Daoy (cell line): ENCODE measurements around the gene TMEM14C. TPM values are rescaled to one million over a fixed set of nuclear protein-coding genes. Genes with fewer than 3 reads are reported as not detected.
"Not testable (repeated sequence)": the region's sequence is repeated elsewhere in the genome, so short reads cannot be mapped to it uniquely, and the experiment has no call there.

Experiments used
- DNase-seq: peaks from one replicate; pipeline ENCODE4 v3.0.0-alpha.2; 2015; ENCODE audit warnings: low read depth
- total RNA-seq: library from RNA; depleted of rRNA; stranded (reverse); fragments of >200 nt; shearing (Covaris generic); gene quantifications from 2 replicates; pipeline ENCODE4 v1.2.3, GENCODE V29; 2014

The TMEM14C gene
- total RNA-seq, 1 experiment from 2014 or later, result 186 TPM

DNA sequence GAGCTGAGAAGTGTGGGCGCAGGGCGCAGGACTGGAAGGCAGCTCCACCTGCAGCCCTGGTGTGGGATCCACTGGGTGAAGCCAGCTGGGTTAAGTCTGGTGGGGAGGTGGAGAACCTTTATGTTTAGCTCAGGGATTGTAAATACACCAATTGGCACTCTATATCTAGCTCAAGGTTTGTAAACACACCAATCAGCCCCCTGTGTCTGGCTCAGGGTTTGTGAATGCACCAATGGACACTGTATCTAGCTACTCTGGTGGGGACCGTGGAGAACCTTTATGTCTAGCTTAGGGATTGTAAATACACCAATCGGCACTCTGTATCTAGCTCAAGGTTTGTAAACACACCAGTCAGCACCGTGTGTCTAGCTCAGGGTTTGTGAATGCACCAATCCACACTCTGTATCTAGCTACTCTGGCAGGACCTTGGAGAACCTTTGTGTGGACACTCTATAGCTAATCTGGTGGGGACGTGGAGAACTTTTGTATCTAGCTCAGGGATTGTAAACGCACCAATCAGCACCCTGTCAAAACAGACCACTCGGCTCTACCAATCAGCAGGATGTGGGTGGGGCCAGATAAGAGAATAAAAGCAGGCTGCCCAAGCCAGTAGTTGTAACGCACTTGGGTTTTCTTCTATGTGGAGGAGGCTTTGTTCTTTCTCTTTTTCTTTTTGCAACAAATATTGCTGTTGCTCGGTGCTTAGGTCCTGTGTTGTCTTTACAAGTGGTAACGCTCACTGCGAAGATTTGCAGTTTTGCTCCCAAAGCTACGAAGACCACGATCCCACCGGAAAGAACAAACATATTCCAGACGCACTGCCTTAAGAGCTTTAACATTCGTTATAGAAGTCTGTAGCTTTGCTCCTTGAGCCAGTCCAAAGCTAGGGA is 1.7 kb upstream of the TMEM14C start:
- not testable (repeated sequence) for DNase-seq

DNA sequence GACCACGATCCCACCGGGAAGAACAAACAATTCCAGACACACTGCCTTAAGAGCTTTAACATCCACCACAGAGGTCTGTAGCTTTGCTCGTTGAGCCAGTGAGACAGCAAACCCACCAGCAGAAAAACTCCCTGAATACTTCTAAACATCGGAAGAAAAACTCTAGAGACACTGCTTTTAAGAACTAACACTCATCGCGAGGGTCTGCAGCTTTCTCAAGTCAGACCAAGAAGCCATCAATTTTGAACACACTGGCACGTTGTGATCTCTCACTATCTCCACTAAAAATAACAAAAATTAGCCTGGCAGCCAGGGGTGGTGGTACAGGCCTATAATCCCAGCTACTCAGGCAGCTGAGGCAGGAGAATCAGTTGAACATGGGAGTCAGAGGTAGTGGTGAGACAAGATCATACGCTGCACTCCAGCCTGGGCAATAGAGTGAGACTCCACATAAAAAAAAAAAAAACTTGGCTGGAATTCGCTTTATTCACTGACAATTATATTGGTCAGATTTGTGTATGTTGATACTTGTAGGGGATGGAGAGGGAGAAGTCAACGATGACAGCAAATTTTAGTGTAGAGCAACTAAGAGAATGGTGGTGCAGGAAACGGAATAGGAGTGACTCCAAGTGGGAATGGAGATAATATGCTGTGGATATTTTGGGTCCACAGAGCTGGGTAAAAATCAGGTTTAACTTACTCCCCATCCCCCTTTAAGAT is 860 bp upstream of the TMEM14C start:
- DNase-seq, result no peak

DNA sequence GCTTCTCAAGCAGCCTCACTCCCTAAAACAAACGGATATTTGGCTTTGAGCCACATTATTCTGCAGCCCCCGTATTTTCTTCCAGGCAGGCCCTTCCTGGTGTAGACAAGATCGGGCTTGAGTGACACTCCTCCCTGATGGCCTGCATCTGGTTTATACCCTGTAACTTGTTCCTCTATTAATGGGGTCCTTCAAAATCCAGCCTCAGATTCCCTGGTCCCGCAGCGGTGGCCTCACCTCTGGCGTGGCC is 375 bp upstream of the TMEM14C start:
- no peak for DNase-seq

DNA sequence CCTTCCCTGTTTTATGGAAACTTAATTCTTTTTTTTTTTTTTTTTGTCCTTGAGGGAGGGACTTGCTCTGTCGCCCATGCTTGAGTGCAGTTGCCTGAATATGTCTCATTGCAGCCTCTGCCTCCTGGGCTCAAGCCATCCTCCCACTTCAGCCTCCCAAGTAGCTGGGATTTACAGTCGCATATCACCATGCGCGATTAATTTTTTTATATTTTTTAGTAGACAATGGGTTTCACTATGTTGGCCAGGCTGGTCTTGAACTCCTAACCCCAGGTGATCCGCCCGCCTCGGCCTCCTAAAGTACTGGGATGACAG is 654 bp downstream of the TMEM14C start:
- no peak for DNase-seq

DNA sequence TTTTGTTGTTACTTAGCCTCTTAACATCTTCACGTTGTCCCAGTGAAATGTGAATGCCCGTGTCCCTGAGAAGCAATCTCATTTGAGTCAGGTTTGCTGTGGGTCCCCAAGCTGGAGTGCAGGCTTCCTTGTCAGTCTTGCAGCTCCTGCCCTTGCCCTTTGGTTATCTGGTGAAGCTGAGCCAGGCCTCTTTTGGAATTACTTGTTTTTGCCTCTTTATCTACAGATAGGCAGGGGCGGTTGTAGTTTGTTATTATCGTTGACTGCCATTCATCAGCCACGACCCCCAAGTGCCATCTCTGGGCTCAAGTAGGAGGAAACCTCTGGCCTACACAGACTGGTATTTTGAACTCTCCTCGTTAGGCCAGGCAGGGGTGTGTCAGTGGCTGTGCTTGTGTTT is 2.2 kb downstream of the TMEM14C start:
- DNase-seq, result no peak

DNA sequence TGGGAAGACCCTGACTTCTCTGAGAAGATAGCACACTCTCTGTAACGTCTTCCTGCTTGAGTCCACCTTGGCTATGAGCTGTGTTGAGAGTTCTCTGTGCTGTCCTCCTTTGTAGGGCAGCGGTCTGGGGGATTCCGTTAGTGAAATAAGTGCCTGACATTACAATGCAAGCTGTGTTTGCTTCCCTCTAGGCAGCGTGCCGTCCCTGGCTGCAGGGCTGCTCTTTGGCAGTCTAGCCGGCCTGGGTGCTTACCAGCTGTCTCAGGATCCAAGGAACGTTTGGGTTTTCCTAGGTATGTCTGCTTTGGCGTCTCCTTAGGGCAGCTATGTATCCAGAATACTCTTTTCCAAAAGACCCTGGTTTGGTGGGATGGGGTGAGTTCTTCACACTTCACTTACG is 2.8 kb downstream of the TMEM14C start:
- no peak for DNase-seq

DNA sequence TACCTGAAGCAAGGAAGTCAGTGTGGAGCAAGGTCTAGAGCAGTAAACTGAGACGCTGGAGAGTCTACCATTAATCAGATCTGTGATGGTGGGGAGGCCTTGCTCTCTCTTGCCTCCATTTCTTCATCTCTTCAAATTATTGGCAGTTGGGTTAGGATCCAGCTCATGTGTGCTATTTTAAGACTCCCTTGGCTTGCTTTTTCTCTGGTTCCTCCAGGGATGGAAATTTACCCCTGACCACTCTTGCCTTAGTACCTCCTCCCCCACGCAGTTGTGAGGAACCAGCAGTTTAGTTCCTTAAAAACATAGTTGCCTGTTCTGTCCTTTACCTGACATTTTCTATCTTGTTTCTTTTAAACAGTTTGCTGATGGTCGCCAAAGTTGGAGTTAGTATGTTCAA is 7.4 kb downstream of the TMEM14C start:
- no peak for DNase-seq

DNA sequence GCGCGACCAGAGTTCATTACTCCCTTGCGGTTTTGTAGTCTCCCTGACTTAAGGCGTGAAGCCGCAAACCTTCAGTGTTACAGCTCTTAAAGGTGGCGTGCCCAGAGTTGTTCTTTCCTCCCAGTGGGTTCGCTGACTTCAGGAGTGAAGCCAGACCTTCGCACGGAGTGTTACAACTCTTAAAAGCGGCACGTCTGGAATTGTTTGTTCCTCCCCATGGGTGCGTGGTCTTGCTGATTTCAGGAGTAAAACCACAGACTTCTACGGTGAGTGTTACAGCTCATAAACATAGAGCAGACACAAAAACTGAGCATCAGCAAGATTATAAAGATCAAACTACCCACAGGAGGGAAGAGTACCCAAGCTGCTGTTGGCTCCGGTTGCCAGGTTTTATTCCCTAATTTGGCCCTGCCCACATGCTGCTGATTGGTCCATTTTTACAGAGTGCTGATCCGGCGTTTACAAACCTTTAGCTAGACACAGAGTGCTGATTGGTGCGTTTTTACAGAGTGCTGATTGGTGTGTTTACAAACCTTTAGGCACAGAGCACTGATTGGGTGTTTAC is 10.4 kb downstream of the TMEM14C start:
- no peak for DNase-seq

DNA sequence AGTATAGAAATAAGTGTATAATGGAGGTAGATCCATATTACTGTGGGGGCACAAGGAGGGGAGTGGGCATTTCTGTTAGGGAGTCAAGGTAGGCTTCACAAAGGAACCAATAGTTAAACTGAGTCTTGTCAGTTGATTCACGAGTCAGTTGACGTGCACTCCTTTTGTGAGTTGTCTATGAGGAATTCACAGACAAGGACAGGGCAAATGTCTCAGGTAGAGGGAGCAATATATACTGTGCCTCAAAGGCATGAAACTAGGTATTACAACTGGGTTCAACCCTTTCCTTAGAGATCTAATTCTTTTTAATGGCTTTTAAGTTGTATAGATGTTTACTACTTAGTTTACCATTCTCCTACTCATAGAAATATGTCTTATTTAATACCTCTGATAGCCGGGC is 11.0 kb downstream of the TMEM14C start:
- no peak for DNase-seq

DNA sequence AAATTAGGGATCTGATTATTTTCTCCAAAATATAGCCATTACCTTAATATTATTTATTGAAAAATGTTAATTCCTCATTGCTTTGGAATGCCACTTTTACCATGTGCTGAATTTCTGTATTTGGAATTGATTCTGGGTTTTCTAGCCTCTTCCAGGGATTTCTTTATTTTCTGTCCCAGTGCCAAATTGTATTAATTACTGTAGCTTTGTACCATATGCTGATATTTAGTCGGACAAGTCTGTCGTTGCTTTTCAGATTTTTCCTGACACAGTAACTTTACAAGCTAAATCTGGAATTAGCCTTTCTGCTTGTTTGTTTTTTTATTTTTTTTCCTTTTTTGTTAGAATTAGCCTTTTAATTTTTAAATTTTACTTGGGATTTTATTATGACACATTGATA is 13.9 kb downstream of the TMEM14C start:
- no peak for DNase-seq

DNA sequence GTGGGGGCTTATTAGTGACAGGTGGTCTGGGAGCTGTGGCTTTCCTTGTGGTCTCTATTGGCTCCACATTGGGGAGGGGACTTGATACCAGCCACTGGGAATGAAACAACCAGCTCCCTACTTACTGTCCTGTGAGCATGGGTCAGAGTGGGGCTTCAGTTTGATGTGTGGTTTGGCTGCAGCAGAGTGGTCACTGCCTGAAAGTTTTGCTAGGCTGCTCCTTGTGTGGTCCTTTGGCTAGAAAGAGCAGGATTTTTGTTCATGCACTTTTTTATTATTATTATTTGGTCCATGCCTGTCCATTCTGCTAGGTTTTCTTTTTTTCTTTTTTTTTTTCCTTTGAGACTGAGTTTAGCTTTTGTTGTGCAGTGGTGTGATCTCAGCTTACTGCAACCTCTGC is 17.2 kb downstream of the TMEM14C start:
- no peak for DNase-seq

DNA sequence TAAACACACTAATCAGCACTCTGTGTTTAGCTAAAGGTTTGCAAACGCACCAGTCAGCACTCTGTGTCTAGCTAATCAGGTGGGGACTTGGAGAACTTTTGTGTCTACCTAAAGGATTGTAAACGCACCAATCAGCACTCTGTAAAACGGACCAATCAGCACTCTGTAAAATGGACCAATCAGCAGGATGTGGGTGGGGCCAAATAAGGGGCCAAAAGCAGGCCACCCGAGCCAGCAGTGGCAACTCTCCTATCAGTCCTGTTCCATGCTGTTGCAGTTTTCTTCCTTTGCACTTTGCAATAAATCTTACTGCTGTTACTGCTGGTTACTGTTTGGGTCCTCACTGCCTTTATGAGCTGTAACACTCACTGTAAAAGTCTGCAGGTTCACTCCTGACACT is 18.8 kb downstream of the TMEM14C start:
- not testable (repeated sequence) for DNase-seq

DNA sequence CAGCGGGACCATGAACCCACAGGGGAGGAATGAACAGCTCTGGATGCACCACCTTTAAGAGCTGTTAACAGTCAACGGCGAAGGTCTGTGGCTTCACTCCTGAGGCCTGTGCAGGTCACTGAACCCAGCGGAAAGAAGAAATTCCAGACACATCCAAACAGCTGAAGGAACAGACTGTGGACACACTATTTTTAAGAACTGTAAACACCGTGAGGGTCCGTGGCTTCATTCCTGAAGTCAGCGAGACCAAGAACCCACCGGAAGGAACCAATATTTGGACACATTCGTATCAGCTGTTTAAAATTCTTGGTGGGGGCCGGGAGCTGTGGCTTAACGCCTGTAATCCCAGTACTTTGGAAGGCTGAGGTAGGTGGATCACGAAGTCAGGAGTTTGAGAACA is 19.4 kb downstream of the TMEM14C start:
- DNase-seq, result no peak

DNA sequence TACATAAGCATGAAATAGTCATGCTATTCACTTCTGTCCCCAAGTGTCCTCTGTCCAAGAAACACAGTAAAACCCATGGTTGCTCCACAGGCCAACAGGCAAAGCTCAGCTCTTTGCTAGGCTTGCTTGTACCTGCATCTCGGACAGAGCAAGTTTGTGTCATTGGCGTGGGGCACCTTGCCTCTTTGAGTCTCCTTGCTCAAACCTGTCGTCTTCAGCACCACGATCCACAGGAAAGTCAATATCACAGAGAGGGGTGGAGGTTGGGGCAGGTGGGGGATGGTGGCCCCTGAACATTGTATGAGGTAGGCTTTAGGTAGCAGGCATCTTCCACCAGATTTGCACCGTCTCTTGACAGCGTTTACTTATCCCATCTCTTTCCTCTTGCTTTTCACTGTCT is 20.6 kb downstream of the TMEM14C start:
- DNase-seq, result no peak

DNA sequence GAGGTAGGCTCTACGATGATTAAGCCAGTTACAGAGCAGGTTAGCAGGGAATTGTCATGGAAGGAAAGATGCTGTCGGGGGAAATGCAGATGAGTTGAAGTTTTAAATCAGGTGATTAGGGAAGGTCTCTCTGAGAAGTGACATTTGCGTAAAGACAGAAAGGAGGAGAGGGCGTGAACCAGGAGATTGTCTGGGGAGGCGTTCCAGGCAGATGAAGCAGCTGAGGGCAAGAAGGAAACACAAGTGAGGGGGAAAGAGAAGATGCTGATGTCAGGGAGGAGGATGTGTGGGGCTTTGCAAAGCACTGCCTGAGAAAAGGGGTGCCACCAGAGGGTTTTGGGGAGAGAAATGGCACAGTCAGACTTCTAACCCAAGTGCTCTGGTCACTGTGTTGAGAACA is 22.2 kb downstream of the TMEM14C start:
- no peak for DNase-seq

DNA sequence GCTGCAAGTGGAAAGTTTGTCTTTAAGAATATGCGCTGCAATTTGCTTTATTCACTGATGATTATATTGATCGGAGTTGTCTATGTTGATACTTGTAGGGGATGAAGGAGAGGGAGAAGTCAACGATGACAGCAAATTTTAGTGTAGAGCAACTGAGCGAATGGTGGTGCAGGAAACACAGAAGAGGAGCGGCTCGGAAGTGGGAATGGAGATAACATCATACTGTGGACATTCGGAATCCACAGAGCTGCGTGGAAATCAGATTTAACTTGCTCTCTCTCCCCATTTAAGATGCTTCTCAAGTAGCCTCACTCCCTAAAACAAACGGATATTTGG is 24.0 kb downstream of the TMEM14C start:
- DNase-seq, result no peak

DNA sequence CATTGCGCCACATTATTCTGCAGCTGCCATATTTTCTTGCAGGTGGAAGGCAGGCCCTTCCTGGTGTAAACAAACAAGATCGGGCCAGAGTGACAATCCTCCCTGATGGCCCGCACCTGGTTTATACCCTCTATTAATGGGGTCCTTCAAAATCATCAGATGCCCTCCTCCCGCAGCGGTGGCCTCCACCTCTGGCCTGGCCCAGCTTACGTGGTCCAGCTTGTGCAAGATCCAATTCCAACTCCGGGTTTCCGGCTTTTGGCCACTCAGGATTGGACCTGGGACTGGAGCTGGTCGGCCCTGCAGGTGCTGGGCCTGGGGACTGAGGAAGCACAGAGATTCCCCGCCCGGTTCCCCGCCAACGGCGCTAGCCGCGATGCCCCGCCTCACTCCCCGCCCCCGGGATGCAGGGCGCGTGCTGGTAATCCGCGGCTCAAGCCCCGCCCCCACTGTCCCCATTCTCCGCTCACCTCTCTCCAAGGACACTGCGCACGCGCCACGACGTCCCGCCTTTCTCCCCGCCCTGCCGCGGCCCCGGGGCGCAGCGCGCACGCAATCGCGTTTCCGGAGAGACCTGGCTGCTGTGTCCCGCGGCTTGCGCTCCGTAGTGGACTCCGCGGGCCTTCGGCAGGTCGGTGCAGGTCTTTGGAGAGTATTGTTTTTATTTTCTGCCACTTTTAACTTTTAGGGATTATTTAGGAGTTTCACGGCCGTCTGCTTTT is 24.5 kb downstream of the TMEM14C start, which contains the start of gene TMEM14B:
Gene TMEM14B, plus strand, starts transcription at position 555 of the 722 bp plus-strand sequence. CDS start 1,441 bp downstream, outside the sequence.
- peak; percentile 99 for DNase-seq

DNA sequence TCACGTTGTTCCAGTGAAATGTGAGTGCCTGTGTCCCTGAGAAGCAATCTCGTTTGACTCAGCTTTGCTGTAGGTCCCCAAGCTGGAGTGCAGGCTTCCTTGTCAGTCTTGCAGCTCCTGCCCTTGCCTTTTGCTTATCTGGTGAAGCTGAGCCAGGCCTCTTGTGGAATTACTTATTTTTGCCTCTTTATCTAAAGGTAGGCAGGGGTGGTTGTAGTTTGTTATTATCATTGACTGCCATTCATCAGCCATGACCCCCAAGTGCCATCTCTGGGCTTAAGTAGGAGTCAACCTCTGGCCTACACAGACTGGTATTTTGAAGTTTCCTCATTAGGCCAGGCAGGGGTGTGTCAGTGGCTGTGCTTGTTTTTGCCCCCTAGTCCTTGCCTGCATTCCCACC is 26.9 kb downstream of the TMEM14C start:
- DNase-seq, result no peak

DNA sequence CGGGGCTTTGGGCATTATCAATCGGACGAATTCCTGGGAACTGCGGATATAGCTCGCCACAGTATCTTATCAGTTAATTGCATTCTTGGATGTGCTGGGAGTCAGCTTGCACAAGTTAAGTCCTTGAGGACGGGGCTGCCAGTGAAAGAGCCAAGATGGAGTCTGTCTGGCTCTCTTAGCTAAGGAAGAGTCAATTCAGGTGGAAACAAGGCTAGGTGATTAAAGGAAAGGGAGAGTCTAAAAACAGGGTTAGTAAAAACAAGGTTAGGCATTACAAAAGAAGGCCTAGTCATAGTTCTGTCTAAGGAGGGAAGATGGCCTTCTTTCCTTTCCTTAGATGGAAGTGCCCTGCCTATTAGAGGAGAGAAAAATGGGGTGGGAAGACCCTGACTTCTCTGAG is 27.7 kb downstream of the TMEM14C start:
- not testable (repeated sequence) for DNase-seq

DNA sequence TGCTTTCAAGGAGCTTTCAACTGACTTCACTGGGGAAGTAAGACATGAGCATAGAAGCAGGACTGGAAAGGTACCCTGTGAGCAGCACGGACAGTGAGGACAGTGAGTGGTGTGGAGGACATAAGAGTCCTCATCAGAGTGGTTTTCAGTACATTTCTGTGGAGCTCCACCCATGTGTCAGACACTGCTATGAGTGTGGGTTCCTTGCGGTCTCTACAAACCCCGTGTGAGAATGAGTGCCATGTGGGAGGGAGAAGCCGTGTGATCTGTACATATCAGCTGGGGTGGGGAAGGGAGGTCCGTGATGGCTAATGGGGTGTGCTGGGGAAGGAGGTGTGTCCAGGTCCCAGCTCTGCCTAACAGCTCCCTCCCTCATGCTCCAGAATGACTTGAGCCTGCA is 28.9 kb downstream of the TMEM14C start:
- not testable (repeated sequence) for DNase-seq

DNA sequence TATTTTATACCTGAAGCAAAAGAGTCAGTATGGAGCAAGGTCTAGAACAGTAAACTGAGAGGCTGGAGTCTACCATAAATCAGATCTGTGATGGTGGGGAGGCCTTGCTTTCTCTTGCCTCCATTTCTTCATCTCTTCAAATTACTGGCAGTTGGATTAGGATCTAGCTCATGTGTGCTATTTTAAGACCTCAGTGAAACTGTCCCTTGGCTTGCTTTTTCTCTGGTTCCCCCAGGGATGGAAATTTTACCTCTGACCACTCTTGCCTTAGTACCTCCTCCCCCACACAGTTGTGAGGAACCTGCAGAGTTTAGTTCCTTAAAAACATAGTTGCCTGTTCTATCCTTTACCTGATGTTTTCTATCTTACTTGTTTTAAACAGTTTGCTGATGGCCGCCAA is 33.2 kb downstream of the TMEM14C start:
- no peak for DNase-seq

DNA sequence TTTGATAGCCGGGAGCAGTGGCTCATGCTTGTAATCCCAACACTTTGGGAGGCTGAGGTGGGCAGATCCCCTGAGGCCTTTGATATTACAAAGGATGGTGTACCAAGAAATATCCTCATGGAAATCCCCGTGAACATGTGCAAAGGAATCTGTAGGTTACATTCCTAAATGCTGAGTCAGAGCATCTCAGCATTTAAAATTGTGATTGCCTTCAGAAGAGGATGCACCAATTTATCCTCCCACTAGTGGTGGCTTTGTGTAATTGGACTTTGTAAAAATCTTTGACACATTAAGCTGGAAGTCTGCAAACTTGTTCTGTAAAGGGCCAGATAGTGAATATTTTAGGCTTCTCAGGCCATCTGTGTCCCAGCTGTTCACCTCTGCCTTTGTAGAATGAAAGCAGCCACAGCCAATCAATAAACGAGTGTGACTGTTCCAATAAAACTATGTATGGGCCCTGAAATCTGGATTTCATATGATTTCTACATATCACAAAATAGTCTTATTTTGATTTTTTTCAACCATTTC is 36.5 kb downstream of the TMEM14C start:
- DNase-seq, result peak; percentile 92
